GM12878 (cell line): ENCODE data around the gene NAP1L4.

Experiments
- ELK1 ChIP-seq: IDR thresholded peaks from 2 replicates; pipeline ENCODE4 v1.6.1; 2012; ENCODE audit warnings: low read depth, low read length, improper control_type of control experiment
- EZH2 ChIP-seq: IDR thresholded peaks from 2 replicates; pipeline ENCODE4 v1.6.1; 2012; ENCODE audit warnings: low read depth, mild to moderate bottlenecking, control low read depth, inconsistent platforms, low read length, borderline replicate concordance; ENCODE audit not compliant: control insufficient read depth
- MEF2B ChIP-seq: fragments of 450-650 bp; IDR thresholded peaks from 2 replicates; pipeline ENCODE4 v1.6.1; 2018; ENCODE audit warnings: mild to moderate bottlenecking, moderate library complexity; ENCODE audit not compliant: partially characterized antibody, poor library complexity, severe bottlenecking
- NFYB ChIP-seq: IDR thresholded peaks from 2 replicates; pipeline ENCODE4 v1.6.1; 2011; ENCODE audit warnings: low read depth, mild to moderate bottlenecking, low read length, improper control_type of control experiment, moderate library complexity; ENCODE audit not compliant: insufficient read depth
- POLR2A ChIP-seq: IDR thresholded peaks from 2 replicates; pipeline ENCODE4 v1.6.1; 2011; ENCODE audit warnings: low read depth, mild to moderate bottlenecking, low read length
- RELB ChIP-seq: fragments of 450-650 bp; IDR thresholded peaks from 2 replicates; pipeline ENCODE4 v1.6.1; 2017; ENCODE audit warnings: low read depth, mild to moderate bottlenecking, moderate library complexity
- ZBTB11 ChIP-seq: fragments of 450-650 bp; formaldehyde crosslinking; IDR thresholded peaks from 2 replicates; pipeline ENCODE4 v1.5.0; 2022; ENCODE audit warnings: mild to moderate bottlenecking, missing genetic modification characterization
- TF ChIP-seq, protein P1 (sequence below), 3 experiments: IDR thresholded peaks in 2 of 3; conservative IDR thresholded peaks in 1 of 3; 2 replicates each; pipeline ENCODE4 v1.5.1; 2011; ENCODE audit warnings: low read depth in 3 of 3, low read length in 3 of 3, mild to moderate bottlenecking in 3 of 3, control low read depth in 2 of 3, moderate library complexity in 2 of 3, inconsistent platforms in 1 of 3, mixed read lengths in 1 of 3; ENCODE audit not compliant: control insufficient read depth in 2 of 3, insufficient read depth in 1 of 3; ENCODE audit errors: extremely low read depth in 1 of 3
- TF ChIP-seq, protein P2 (sequence below): IDR thresholded peaks from 2 replicates; pipeline ENCODE4 v1.6.1; 2011; ENCODE audit warnings: mild to moderate bottlenecking, low read depth, low read length, moderate library complexity; ENCODE audit not compliant: insufficient replicate concordance

DNA sequence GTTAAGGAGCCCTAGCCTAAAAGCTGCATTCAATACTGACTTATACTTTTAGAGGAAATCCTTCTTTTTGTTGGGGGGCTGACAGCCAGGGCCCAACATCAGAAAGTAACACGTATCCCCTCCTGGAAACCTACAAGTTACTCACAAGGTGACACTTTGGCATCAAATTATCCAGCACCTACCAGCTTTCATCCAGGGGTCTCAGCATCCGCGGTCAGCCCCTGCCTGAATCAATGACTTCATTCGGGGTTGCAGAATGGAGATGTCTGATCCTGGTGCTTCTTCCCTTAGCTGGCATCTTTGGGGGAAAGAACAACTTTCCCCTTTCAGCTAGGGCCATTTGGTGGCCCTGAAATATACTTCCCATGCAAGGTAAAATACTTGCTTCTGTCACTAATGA is 5.3 kb upstream of the NAP1L4 start:
- TF ChIP-seq NFYB (no peak), ELK1 (no peak), EZH2 (no peak), MEF2B (no peak), RELB (no peak), ZBTB11 (CRISPR knock-in tag) (no peak), POLR2A (no peak)
- TF ChIP-seq, protein P1, sequence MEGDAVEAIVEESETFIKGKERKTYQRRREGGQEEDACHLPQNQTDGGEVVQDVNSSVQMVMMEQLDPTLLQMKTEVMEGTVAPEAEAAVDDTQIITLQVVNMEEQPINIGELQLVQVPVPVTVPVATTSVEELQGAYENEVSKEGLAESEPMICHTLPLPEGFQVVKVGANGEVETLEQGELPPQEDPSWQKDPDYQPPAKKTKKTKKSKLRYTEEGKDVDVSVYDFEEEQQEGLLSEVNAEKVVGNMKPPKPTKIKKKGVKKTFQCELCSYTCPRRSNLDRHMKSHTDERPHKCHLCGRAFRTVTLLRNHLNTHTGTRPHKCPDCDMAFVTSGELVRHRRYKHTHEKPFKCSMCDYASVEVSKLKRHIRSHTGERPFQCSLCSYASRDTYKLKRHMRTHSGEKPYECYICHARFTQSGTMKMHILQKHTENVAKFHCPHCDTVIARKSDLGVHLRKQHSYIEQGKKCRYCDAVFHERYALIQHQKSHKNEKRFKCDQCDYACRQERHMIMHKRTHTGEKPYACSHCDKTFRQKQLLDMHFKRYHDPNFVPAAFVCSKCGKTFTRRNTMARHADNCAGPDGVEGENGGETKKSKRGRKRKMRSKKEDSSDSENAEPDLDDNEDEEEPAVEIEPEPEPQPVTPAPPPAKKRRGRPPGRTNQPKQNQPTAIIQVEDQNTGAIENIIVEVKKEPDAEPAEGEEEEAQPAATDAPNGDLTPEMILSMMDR (IDR thresholded peaks at IDR 0.05 in 2 of 3, conservative IDR thresholded peaks at IDR 0.05 in 1 of 3; ENCODE audit: control insufficient read depth in 2 of 3, extremely low read depth in 1 of 3, insufficient read depth in 1 of 3, low read depth in 3 of 3, low read length in 3 of 3), result no peak
- TF ChIP-seq, protein P2, sequence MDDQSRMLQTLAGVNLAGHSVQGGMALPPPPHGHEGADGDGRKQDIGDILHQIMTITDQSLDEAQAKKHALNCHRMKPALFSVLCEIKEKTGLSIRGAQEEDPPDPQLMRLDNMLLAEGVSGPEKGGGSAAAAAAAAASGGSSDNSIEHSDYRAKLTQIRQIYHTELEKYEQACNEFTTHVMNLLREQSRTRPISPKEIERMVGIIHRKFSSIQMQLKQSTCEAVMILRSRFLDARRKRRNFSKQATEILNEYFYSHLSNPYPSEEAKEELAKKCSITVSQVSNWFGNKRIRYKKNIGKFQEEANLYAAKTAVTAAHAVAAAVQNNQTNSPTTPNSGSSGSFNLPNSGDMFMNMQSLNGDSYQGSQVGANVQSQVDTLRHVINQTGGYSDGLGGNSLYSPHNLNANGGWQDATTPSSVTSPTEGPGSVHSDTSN, result no peak
